ENCODE results near the gene DNLZ. TPM values are rescaled to one million over a fixed set of nuclear protein-coding genes. Genes with fewer than 3 reads are reported as not detected.

The DNLZ gene
- polyA plus RNA-seq, 4 donors, result 5.6 to 13.9 (median 8.0) TPM

GRCh38 chr9:136397643-136398042, 34.1 kb upstream of the DNLZ start:
- no peak for DNase-seq (ENCODE audit: low read depth in 4 of 4, low spot score in 3 of 4)

DNA sequence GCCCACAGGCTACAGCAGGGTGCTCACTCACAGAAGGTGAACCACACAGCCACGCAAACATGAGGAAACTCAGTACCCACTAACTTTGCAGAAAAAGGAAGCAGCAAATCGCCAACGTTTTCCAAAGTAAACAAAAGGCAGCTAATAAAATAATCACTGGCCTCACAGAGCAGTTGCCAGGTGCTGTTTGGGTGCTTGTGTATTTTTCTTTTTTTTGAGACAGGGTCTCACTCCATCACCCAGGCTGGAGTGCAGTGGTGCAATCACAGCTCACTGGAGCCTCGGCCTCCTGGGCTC, 32.6 kb upstream of the DNLZ start:
- DNase-seq (ENCODE audit: low read depth in 4 of 4, low spot score in 3 of 4), result no peak

- DNase-seq (ENCODE audit: low read depth in 4 of 4, low spot score in 3 of 4), result no peak
Observed at GRCh38 chr9:136395345-136396218, 32.0 kb upstream of the DNLZ start.

DNA sequence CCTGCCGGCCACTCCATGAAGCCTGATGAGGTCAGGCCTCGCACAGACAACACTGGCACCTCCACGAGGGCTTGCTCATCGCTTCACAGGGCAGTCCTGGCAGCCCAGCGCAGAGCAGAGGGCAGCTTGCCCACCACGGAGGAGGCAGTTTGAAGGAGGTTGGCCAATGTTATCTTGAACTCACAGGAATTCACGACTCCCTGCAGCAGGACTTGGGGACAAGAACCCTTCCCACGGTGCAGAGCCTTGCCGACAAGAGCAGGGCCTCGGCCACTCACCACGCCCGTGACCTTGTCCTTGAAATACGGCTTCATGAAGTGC, 31.4 kb upstream of the DNLZ start:
- no peak for DNase-seq (ENCODE audit: low read depth in 4 of 4, low spot score in 3 of 4)

GRCh38 chr9:136394312-136395019, 30.9 kb upstream of the DNLZ start:
- no peak for DNase-seq (ENCODE audit: low read depth in 4 of 4, low spot score in 3 of 4)

DNA sequence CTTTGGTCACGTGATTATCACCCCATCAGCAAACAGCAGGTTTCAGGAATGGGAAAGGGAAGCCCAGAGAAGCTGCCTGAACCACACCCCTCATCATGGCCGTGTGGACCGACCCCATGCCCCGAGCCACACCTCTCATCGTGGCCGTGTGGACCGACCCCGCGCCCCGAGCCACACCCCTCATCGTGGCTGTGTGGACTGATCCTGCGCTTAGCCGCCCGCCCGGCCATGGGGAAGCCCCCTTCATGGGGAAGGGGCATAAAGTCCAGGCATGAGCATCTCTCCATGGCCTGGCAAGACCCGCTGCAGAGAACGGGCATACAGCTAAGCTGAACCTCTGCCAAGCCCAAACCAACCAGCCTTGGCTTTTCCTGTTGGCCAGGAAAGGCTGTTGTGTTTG, 30.0 kb upstream of the DNLZ start:
- no peak for DNase-seq (ENCODE audit: low read depth in 4 of 4, low spot score in 3 of 4)

DNA sequence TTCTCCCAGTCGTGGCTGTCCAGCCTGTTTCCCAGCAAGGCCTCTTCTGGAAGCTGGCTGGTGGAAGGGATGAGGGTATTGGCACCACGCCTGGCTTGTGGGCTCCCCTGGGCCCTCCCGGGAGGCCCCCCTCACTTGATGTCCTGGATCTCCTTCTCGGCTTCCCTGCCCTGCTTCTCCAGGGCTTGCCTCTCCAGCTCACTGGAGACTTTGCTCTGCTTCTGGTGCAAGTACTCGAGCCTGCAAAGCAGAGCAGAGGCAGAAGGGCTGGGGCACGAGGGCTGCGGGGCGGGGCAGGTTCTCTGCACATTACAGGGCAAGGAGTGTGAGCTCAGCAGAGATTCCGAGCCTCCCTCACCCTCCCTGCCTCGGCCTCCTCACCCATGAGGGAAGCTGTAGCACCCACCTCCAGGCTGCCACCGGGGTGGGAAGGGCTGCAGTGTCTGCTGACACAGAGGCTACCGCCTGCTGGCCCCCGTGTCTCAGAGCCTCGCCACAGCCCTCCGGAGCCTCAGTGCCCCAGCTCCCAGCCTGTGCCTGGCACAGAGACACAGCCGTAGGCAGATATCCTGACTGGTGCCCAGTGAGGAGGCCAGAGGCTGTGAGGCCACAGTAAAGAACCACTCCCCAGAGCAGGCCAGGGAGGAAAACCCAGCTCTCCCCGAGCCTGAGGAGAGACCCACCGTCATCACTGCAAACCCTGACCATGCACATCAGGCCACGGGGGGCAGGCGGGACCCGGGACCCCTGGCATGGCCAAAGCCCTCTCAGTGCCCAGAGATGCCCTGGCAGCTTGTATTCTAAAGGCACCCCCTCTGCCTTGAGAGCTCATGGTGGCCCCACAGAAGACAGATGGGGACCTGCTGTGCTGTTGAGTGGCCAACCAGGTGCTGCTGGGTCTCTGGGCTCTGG, 29.2 kb upstream of the DNLZ start:
- no peak for DNase-seq (ENCODE audit: low read depth in 4 of 4, low spot score in 3 of 4)

DNA sequence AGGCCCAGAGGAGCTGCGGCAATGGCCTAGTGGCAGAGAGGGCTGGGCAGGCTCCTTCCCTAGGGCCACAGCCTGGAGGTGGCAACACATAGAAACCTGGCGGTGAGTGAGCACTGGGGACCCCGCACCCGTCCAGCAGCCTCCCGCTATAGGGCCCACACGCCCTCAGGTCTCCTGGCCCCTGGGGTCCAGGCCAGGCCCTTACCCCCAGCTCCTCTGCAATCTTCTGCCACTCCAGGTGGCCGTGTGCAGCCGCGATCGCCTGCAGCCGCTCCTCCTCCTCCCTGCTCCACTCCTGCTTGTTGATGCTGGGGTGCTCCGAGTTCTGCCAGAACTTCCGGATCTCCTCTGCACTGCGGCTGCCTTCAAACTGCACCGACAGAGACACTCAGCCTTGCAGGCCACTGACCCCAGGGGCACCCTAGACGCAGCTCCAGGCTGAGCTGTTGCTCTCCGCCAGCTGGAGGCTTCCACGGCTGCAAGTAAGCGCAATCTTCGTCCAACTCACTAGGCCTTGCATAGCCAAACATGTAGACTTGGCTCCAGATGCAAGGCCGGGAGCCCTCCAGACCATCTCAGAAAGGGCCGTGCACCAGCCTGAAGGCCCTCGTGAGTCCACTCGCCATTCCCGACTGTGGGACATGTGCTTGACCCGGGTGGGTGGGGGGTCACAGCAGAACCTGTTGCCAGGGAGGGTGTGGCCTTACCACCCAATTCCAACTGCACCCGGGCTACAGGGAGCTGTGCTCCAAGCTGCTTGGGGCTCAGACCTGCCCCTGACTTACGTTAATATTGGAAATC, 28.4 kb upstream of the DNLZ start:
- no peak for DNase-seq (ENCODE audit: low read depth in 4 of 4, low spot score in 3 of 4)

DNA sequence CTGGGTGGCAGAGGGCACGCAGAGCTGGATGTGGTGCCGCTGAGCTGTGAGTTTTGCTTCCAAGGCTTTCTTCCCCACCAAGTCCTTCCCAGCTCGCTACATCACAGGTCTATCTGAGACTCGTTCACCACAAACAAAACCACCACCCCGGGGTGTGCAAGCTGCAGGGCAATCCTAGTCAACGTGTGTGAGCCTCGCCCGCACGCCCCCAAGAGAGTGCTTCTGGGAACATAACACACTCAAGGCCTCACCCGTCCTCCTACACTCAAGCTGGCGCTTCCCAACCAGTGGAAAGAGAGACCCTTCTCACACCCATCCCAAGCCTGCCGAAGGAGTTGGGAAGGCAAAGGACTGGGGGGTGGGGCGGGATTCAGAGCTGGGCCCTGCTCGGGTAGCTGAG, 25.9 kb upstream of the DNLZ start:
- no peak for DNase-seq (ENCODE audit: low read depth in 4 of 4, low spot score in 3 of 4)

- no peak for DNase-seq (ENCODE audit: low read depth in 4 of 4, low spot score in 3 of 4)
Observed at GRCh38 chr9:136387217-136387616, 23.7 kb upstream of the DNLZ start.

DNA sequence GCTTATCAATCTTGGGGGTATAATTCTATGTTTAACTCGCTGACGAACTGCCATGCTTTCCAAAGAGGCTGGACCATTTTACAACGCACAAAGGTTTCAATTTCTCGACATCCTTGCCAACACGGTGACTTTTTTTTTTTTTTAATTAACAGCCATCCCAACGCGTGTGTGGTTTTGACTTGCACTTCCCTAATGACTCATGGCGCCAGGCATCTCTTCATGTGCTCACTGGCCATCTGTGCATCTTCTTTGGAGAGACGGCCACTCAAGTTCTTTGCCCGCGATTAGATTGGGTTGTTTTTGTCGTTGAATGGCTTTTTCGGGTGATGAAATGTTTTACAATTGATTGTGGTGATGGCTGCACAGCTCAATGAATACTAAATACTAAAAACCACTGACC, 22.5 kb upstream of the DNLZ start:
- DNase-seq (ENCODE audit: low read depth in 4 of 4, low spot score in 3 of 4), result no peak

GRCh38 chr9:136385015-136385414, 21.5 kb upstream of the DNLZ start:
- no peak for DNase-seq (ENCODE audit: low read depth in 4 of 4, low spot score in 3 of 4)

DNA sequence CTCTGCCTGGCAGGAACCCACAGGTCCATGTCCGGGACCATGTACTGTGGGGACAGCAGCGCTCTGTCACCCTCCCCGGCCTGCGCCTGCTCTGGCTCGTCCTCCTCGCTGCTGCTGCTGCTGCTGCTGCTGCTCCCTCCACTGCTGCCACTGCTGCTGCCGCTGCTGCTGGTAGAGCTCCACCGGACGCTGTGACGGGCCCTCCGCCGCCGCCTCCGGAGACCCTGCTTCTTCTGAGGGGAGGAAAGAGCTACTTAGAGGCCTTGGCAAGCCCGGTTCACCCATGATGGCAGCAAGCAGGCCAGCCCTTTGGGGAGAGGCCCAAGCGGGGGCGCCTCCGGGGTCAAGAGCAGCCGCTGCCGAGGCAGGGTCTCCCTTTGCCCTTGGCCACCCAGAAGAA, 19.9 kb upstream of the DNLZ start:
- no peak for DNase-seq (ENCODE audit: low read depth in 4 of 4, low spot score in 3 of 4)

- no peak for DNase-seq (ENCODE audit: low read depth in 4 of 4, low spot score in 3 of 4)
Observed at GRCh38 chr9:136381966-136382513, 18.5 kb upstream of the DNLZ start.

DNA sequence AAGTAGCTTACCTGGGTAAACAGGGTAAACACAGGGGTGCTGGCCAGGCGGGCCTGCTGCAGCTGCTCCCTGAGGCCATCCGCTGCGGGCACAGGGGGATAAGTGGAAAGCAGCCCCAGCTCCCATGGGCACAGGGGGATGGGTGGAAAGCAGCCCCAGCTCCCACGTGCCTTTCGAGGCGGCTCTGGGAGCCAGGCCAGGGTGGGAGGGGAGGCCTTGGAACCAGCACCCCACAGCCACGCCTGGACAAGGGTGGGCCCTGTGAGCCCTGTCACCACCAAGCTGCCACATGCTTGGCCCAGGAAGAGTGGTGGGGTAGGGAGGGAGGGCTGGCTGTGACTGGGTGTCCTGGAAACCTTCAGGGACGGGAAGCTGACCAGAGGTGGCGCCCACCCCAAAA, 17.8 kb upstream of the DNLZ start:
- no peak for DNase-seq (ENCODE audit: low read depth in 4 of 4, low spot score in 3 of 4)

DNA sequence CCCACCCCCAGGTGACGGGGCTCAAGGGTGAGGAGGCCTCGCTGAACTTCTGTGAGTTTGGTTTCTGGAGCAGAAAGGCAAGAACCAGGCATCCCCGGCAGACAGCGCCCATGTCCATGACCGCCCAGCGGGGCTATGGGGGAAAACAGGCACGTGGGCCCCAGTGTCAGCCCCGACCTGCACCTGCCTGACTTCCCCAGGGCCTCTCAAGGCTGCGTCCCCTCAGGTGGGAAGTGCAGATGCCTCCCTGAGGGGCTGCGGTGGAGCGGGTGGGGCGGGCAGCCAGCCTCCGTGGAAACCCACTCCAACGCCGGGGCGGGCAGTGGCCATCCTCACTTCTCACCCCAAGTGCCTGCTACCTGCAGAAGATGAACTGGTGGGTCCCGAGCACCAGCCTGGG, 16.8 kb upstream of the DNLZ start:
- DNase-seq (ENCODE audit: low read depth in 4 of 4, low spot score in 3 of 4), result no peak

GRCh38 chr9:136379891-136380290, 16.3 kb upstream of the DNLZ start:
- DNase-seq (ENCODE audit: low read depth in 4 of 4, low spot score in 3 of 4), result no peak

GRCh38 chr9:136379401-136379800, 15.9 kb upstream of the DNLZ start:
- DNase-seq (ENCODE audit: low read depth in 4 of 4, low spot score in 3 of 4), result no peak

DNA sequence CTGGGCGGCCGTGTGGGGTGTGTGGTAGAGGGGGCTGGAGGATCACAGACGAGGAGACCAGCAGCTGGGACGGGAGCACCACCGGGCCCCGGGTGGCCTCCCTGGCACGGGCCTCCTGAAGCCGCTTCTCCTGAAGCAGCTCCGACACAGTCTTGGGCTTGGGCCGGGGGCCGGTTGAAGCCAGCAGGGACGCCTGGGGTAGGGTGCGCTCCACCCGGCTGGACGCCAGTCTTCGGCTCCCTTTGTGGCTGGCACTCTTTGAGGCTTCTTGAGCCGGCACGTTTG, 15.4 kb upstream of the DNLZ start:
- DNase-seq (ENCODE audit: low read depth in 4 of 4, low spot score in 3 of 4), result no peak

- no peak for DNase-seq (ENCODE audit: low read depth in 4 of 4, low spot score in 3 of 4)
Observed at GRCh38 chr9:136378170-136379002, 14.8 kb upstream of the DNLZ start.
